NCI-H345 (cell line): ENCODE data around the gene DMBX1.

ENCODE experiments used
- DNase-seq: peaks from one replicate; lab custom pipeline; 2025; lab: John Stamatoyannopoulos, UW

DMBX1 gene

DNA sequence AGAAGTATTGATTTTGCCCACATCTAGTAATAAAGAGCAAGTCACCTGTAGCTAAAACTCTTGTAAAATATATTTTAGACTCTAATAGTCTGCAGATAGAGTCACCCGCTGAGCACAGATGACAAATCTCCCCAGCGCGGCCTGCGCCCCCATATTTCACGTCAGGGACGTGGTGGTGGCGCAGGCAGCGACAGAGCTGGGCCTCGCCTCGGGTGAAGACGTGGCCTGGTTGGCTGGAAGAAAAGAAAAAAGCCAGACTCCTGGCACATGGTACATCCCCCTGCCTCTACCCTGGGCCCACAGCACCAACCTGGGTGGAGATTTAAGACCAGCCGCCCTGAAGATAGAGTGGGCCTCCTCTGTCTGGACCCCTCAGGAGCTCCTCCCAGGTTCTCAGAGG lies 6.0 kb upstream of the DMBX1 start:
- no peak for DNase-seq

- DNase-seq, result no peak
Observed at GRCh38 chr1:46484783-46485490, 4.7 kb upstream of the DMBX1 start.

GRCh38 chr1:46485564-46486431 lies 3.8 kb upstream of the DMBX1 start:
- no peak for DNase-seq

GRCh38 chr1:46486432-46487015 lies 3.1 kb upstream of the DMBX1 start:
- DNase-seq, result no peak

DNA sequence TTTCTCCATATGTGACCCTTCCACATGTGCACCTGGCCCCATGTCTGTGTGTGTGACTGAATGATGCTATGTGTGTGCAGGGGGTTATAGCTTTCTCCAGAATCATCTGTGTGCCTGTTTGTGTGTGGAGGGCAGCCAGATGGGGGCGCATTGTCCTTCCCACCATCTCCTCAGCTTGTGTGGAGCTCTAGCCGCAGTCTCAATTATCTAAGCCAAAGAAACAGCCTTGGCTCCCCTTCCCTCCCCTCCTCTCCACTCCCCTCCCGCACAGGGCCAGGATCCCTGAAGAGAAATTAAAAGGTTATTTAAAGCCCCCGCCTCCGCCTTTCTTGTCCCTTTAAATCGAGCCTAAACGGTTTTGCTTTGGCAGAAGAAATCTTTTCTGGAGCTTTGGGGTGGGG lies 1.8 kb upstream of the DMBX1 start:
- DNase-seq, result peak; percentile 9

DNA sequence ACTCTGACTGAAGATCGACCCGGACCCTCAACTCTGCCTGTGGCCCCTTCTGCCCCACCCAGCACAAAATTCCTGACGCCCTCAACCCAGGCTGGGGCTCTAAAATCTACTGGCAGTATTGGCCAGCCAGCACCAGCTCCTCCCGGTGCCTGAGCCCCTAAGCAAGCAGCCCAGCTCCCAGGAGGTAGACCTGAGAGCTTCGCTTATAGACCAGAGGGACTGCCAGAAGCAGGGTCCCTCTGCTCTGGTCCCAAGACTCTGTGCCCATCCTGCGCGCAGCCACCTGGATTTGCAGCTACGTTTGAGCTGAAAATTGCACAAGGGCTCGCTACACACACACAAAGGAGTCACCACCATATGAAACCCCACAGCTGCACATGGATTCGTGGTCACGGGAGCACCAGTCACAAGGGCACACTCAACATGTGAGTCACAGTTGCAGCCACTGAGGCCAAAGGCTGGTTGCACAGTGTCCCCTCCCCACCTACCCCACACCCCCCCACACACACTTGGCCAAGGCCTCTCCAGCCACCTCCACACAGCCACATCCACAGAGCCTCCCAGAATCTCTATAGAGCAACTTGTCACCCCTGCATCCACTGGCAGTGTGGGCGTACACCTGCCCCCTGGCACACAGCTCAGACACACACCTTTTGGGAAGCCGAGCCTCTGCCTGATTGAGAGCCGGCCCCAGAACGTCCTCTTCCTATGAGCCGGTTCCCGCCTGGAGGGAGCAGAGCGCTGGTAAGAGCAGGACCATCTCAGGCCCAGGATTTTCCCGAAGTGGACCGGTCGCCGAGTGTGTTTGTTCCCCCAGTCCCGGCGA lies 1.1 kb upstream of the DMBX1 start:
- peak; percentile 52 for DNase-seq

DNA sequence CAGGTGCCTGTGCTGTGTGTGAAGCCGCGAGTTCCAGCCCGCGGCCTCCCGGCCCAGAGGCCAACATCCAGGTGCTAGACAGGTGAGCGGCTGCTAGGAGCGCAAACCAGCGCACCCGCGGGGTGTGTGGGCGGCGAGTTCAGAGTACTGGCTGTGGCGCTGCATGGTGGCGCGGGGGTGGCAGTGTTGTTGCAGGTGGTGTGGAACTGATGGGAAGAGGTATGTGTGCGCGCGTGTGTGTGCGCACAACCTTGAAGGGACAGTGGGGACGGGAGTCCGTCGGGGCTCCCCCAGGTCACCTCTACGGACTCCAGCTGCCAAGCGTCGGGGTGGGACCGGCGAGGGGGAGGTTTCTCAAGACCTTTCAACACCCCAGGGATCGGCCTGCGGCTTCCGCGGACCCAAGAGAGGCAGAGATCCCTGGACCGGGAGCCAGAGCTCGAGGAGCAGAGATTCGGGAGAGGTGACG lies 433 bp upstream of the DMBX1 start:
- DNase-seq, result peak; percentile 52

DNA sequence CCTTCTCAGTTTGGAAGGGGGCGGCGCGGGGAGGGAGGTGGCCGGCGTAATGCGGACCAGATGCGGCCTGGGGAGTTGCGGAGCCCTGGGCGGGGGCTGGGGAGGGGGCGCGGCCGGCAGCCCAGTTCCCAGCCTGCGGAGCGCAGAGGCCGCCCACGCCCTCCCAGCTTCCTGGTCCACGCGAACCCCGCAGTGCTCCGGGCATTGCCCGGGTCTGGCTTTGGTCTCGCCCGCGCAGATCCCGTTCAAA lies 695 bp downstream of the DMBX1 start:
- DNase-seq, result no peak

DNA sequence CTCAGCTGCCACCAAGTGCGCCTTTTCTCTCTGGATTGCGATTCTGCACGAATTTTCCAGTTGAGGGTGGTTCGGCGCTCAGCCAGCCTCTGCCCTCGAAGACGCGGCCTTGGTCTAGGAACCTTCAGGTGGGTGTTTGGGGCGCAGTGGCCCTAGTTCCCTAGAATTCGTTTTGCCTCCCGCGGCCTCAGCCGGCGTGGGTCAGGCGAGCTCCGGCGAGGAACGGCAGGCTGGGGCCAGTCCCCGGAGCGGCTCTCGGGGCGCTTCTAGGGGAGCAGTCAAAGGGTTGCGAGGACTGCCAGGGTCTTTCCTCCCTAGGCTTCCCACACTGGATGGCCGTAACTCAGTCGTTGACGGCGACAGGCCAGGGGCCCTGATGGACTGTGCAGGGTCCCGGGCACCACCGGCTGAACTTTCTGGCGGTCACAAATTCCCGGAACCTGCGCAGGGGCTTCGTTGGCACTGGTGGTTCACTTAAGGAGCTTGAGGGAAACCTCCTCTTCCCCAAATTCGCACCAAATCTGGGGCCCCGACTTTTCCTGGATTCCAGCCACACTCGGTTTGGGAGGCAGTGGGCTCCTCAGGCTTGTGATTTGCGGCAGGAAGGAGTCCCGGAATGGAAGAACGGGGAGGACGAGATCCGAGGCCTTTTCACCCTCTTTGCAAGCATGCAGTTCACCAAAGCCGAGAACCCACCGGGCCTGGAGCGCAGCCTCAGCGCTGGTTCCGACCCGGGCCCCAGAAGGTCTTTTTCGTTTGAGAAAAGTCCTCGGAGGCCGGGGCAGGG lies 1.2 kb downstream of the DMBX1 start:
- no peak for DNase-seq

DNA sequence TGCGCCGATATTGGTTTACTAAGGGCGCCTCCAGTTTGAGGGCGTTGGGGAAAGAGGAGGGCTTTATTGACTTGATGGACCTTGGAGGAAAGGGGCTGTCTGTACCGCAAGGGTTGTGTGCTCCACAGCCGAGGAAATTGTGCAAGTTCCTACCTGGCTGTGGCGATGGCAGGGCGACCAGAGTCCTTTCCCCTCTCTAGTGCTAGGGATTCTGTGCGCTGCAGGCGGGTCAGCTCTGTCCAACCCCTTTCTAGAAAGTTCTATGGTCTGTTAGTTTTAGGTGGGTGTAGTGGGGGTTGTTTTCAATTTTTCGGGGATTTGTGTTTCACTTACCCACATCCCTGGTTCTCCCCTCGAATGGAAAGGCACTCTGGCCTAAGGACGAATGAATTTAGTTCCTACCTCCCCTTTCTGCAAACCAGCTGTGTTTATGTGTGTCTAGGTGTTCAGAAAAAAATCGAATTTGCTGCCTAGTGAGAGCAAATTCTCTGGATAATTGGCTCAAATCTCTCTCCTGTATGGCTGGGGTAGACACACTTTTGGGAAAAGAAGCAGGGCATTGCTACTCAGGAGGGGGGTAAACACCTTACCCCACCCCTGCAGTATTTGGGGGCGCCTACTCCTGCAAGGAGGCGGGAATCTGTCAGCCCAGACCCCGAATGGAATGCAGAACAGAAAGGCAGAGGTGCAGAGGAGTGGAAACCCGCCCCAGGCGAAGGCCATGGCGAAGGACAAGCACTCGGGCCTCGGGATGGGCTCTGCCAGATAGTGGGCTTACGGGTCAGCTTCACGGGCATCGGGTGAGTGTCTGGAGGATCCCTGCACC lies 2.0 kb downstream of the DMBX1 start:
- DNase-seq, result no peak

GRCh38 chr1:46492269-46492853 lies 2.7 kb downstream of the DMBX1 start:
- no peak for DNase-seq

- no peak for DNase-seq
Observed at GRCh38 chr1:46492871-46493270, 3.2 kb downstream of the DMBX1 start.

DNA sequence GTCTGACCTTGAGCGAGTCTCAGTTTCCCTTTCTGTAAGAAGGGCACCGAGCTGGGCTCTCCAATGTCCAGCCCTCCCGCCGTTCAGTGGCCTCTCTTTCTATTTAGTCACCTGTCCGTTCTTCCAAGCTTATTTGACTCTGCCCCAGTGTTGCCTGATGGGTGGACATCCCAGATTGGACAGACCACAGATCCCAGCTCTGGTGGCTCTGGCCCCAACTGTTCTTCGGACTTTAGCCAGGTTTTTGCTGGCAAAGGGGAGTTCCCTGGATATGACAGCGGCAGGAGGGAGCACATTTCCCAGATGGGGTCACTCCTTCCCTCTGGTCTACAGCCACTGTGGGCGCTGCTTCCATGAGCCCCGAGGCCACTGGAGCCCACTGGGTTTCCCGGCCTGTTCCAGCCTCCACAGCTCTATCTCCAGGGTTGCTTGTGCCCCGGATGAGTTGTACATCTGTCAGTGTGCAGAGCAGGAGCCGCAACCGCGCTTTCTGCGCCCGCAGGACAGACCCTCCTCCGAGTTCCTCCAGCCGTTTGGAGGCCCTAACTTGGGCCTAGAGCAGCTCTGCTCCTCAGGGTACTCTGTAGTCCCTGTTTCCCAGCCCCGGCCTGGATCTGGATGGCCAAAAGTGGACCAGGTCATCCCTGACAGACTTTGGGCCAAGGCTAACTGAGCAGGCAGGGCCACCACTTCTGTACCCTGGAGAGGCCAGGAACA lies 3.8 kb downstream of the DMBX1 start:
- DNase-seq, result no peak

- no peak for DNase-seq
Observed at GRCh38 chr1:46494910-46495309, 5.3 kb downstream of the DMBX1 start.

- DNase-seq, result no peak
Observed at GRCh38 chr1:46495778-46496177, 6.1 kb downstream of the DMBX1 start.

- DNase-seq, result no peak
Observed at GRCh38 chr1:46496505-46496904, 6.9 kb downstream of the DMBX1 start.

- no peak for DNase-seq
Observed at GRCh38 chr1:46497020-46497419, 7.4 kb downstream of the DMBX1 start.

- DNase-seq, result no peak
Observed at GRCh38 chr1:46497665-46498064, 8.0 kb downstream of the DMBX1 start.

- no peak for DNase-seq
Observed at GRCh38 chr1:46501528-46501927, 11.9 kb downstream of the DMBX1 start.

GRCh38 chr1:46503421-46503820 lies 13.8 kb downstream of the DMBX1 start:
- DNase-seq, result no peak
